Adrenal gland (tissue), 12 donors: ENCODE data around the gene OXNAD1. TPM values are rescaled to one million over a fixed set of nuclear protein-coding genes. Genes with fewer than 3 reads are reported as not detected.

Source experiments
- DNase-seq, 7 donors: peaks; one replicate each; pipeline ENCODE4 v3.0.0-alpha.2; 2019 to 2020
- H3K27ac ChIP-seq, 5 donors: fragments of 200-600 bp; sonication (generic) in 4 of 5; 1 replicate in 3 of 5; 2 replicates in 2 of 5; pipeline versions ENCODE4 v1.5.1 to v1.8.0; 2016 to 2020; ENCODE audit warnings: mild to moderate bottlenecking in 1 of 5
- H3K27me3 ChIP-seq: fragments of 200-600 bp; 2 replicates; pipeline ENCODE4 v1.8.0; 2021
- H3K36me3 ChIP-seq, 2 donors: fragments of 200-600 bp; replicated peaks in 1 of 2; 1 replicate in 1 of 2; 2 replicates in 1 of 2; pipeline versions ENCODE4 v1.5.1 to v1.8.0; 2018 to 2022
- H3K4me1 ChIP-seq, 2 donors: fragments of 200-600 bp; replicated peaks in 1 of 2; 1 replicate in 1 of 2; 2 replicates in 1 of 2; pipeline versions ENCODE4 v1.5.1 to v1.8.0; 2018 to 2021
- H3K4me3 ChIP-seq, 4 donors: fragments of 200-600 bp; sonication (generic) in 3 of 4; one replicate each; pipeline ENCODE4 v1.5.1; 2016 to 2018
- H3K9me3 ChIP-seq, 3 donors: fragments of 200-600 bp; sonication (generic) in 1 of 3; replicated peaks in 1 of 3; 1 replicate in 2 of 3; 2 replicates in 1 of 3; pipeline versions ENCODE4 v1.5.1 to v1.8.0; 2016 to 2021
- CTCF ChIP-seq, 6 experiments: fragments of 450-650 bp in 4 of 6; fragments of 200-600 bp in 2 of 6; sonication (generic) in 1 of 6; IDR thresholded peaks; 1 replicate in 5 of 6; 2 replicates in 1 of 6; pipeline versions ENCODE4 v1.5.1 to v1.8.0; 2016 to 2021; ENCODE audit warnings: antibody characterized with exemption in 6 of 6, mild to moderate bottlenecking in 2 of 6, moderate library complexity in 1 of 6
- POLR2A ChIP-seq, 2 donors: fragments of 450-650 bp; IDR thresholded peaks; one replicate each; pipeline ENCODE4 v1.6.1; 2017; ENCODE audit warnings: antibody characterized with exemption in 2 of 2, mild to moderate bottlenecking in 2 of 2, moderate library complexity in 1 of 2
- WGBS, 4 donors: extraction: QIAGEN DNeasy Blood & Tissue Kit in 2 of 4; methylation state at CpG; one replicate each; pipeline versions ENCODE4 v1.1.5 to v1.1.7; 2013 to 2017; 5-methylcytosine and 5-hydroxymethylcytosine counted together
- intact Hi-C, 2 donors: fragments of 100-400 bp; cut with DNase I; formaldehyde crosslinking; loops; one replicate each; pipeline versions ENCODE4 v1.14.1 to v1.15.0; 2022 to 2023
- polyA plus RNA-seq, 3 donors: library from polyadenylated mRNA; stranded (reverse); fragments of 200-250 nt in 2 of 3; fragments of 350-450 nt in 1 of 3; fragmentation: Illumina TruSeq in 1 of 3; extraction: RNeasy Lipid Tissue Mini Kit (QIAGEN cat#74804) in 1 of 3; gene quantifications; one replicate each; pipeline ENCODE4 v1.2.3, GENCODE V29; 2013 to 2014
- total RNA-seq, 9 donors: library from RNA; depleted of rRNA in 4 of 9; stranded (reverse); fragments of >200 nt in 4 of 9; fragments of 120-200 nt in 1 of 9; fragmentation: NEBNext Ultra II Directional in 1 of 9; extraction: Animal tissue kit (Norgen Biotek cat#: 25700) in 1 of 9; gene quantifications; one replicate each; pipeline versions ENCODE4 v1.1.0 to v1.2.4, GENCODE V29; 2013 to 2023
- donor health status: healthy with polysubstance abuse.
- donor health status: Bipolar disorder and iron deficiency.
- donor health status: DM: yes; HTN: yes; CAD: no.
- donor health status: DM: no; HTN: no; CAD: no.
- donor health status: DM: no; HTN: no; CAD: no.
- donor health status: DM: yes; HTN: yes; CAD: no.

OXNAD1 gene
- total and polyA plus RNA-seq, 12 donors = 3.6 to 22.2 (median 11.2) TPM

- intact Hi-C loops = loop anchor here in 1 of 2 donors (5.0 to 10.0 kb wide), 2 partner anchors 429 to 606 kb away; no protein-coding TSS in a partner anchor
- Histone ChIP-seq H3K9me3 (no peaks in the 10 kb centered on the region), H3K4me1 (peaks cover 0 to 31% of the 10 kb centered on the region in 2 donors), H3K27ac (peak overlapping the region in 2 of 5 donors; percentile 71 to 77), H3K36me3 (no peaks in the 10 kb centered on the region), H3K27me3 (no peaks in the 10 kb centered on the region), H3K4me3 (no peak overlapping the region)
- TF ChIP-seq POLR2A (IDR thresholded peaks at IDR 0.05) = no peak
- no peak for TF ChIP-seq CTCF (IDR thresholded peaks at IDR 0.05)
- WGBS, 4 donors = 95 to 99% (median 97%) methylated on average over 5 of the region's 5 CpGs
- no peak for DNase-seq
Observed at GRCh38 chr3:16241225-16241624, 23.8 kb upstream of the OXNAD1 start.

GRCh38 chr3:16242177-16242576 is 22.8 kb upstream of the OXNAD1 start:
- Histone ChIP-seq H3K27ac (no peak overlapping the region), H3K27me3 (no peaks in the 10 kb centered on the region), H3K36me3 (no peaks in the 10 kb centered on the region), H3K4me1 (peaks cover 0 to 31% of the 10 kb centered on the region in 2 donors), H3K4me3 (no peak overlapping the region), H3K9me3 (no peaks in the 10 kb centered on the region)
- no peak for DNase-seq
- TF ChIP-seq CTCF (IDR thresholded peaks at IDR 0.05) (no peak), POLR2A (IDR thresholded peaks at IDR 0.05) (no peak)
- intact Hi-C loops = loop anchor here in 1 of 2 donors (5.0 to 10.0 kb wide), 2 partner anchors 430 to 607 kb away; no protein-coding TSS in a partner anchor
- 85 to 95% (median 94%) methylated on average over 5 of the region's 5 CpGs for WGBS, 4 donors

- H3K9me3 ChIP-seq = no peaks in the 10 kb centered on the region
- H3K4me3 ChIP-seq = peak overlapping the region in 1 of 4 donors; percentile 7
Observed at GRCh38 chr3:16243706-16244490, 21.1 kb upstream of the OXNAD1 start.

More at GRCh38 chr3:16243706-16244490, 21.1 kb upstream of the OXNAD1 start:
- peak overlapping the region in 1 of 5 donors; percentile 32 for H3K27ac ChIP-seq
- H3K4me1 ChIP-seq = peaks cover 0 to 31% of the 10 kb centered on the region in 2 donors
- DNase-seq = peak in 6 of 7 donors; percentile 37 to 79 (median 64)
- TF ChIP-seq CTCF (IDR thresholded peaks at IDR 0.05) = no peak
- TF ChIP-seq POLR2A (IDR thresholded peaks at IDR 0.05) = no peak
- no peaks in the 10 kb centered on the region for H3K27me3 ChIP-seq
- H3K36me3 ChIP-seq = no peaks in the 10 kb centered on the region
- 32 to 49% (median 45%) methylated on average over 9 of the region's 9 CpGs for WGBS, 4 donors
- intact Hi-C loops = loop anchor here in 1 of 2 donors (5.0 to 10.0 kb wide), 2 partner anchors 432 to 609 kb away; no protein-coding TSS in a partner anchor
